Measurements from ENCODE around the gene TAS2R14.

DNA sequence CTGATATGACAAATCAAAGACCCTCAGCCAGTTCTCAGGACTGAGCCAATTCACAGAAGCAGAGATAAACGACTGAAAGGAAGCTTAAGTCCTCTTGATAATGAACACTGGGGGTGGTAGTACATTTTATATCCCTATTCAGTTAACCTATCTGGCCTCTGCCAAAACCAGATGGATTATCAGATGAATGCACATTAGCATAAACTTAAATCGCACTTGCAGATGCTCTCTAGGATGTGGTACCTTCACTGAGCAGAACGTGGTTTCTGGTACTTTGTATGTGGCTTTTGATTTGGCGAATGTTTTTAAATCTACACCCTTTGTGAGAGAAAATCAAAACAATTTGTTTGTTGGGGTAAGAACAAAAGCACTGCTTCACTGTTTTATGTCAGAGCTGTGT is 21.1 kb upstream of the TAS2R14 start:
- TF ChIP-seq, protein P1, sequence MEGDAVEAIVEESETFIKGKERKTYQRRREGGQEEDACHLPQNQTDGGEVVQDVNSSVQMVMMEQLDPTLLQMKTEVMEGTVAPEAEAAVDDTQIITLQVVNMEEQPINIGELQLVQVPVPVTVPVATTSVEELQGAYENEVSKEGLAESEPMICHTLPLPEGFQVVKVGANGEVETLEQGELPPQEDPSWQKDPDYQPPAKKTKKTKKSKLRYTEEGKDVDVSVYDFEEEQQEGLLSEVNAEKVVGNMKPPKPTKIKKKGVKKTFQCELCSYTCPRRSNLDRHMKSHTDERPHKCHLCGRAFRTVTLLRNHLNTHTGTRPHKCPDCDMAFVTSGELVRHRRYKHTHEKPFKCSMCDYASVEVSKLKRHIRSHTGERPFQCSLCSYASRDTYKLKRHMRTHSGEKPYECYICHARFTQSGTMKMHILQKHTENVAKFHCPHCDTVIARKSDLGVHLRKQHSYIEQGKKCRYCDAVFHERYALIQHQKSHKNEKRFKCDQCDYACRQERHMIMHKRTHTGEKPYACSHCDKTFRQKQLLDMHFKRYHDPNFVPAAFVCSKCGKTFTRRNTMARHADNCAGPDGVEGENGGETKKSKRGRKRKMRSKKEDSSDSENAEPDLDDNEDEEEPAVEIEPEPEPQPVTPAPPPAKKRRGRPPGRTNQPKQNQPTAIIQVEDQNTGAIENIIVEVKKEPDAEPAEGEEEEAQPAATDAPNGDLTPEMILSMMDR (tag by site-specific recombination; IDR thresholded peaks at IDR 0.05), result no peak
- TF ChIP-seq GLI4 (tag by site-specific recombination; IDR thresholded peaks at IDR 0.05) (no peak), ZNF324 (tag by site-specific recombination; IDR thresholded peaks at IDR 0.05) (no peak), ZNF10 (tag by site-specific recombination; IDR thresholded peaks at IDR 0.05) (no peak), ZNF211 (tag by site-specific recombination; IDR thresholded peaks at IDR 0.05; ENCODE audit: low read depth) (no peak), ZNF549 (tag by site-specific recombination; IDR thresholded peaks at IDR 0.05) (no peak)
